GM23338 (cell line): ENCODE measurements around the gene ELF5. TPM values are rescaled to one million over a fixed set of nuclear protein-coding genes. Genes with fewer than 3 reads are reported as not detected.

Source experiments
- ATAC-seq: fragments of 200-7000 bp; cut with Tn5 transposase; 3 replicates; pipeline ENCODE4 v1.9.1; 2020
- DNase-seq: peaks from one replicate; pipeline ENCODE4 v3.0.0-alpha.2; 2015; ENCODE audit warnings: low spot score
- H2AFZ ChIP-seq: fragments of 200-600 bp; sonication (generic); 2 replicates; pipeline ENCODE4 v1.8.0; 2016; ENCODE audit warnings: antibody characterized with exemption, mild to moderate bottlenecking, moderate library complexity
- H3F3A ChIP-seq: fragments of 200-600 bp; sonication (generic); replicated peaks from 2 replicates; pipeline ENCODE4 v1.8.0; 2017; ENCODE audit warnings: antibody characterized with exemption, mixed run types, low read depth
- H3K27ac ChIP-seq: fragments of 200-600 bp; sonication (generic); 2 replicates; pipeline ENCODE4 v1.6.1; 2016; ENCODE audit warnings: low read depth
- H3K27me3 ChIP-seq: fragments of 200-600 bp; sonication (generic); 2 replicates; pipeline ENCODE4 v1.8.0; 2016; ENCODE audit warnings: mild to moderate bottlenecking, mixed run types, moderate library complexity; ENCODE audit not compliant: insufficient read depth
- H3K36me3 ChIP-seq: fragments of 200-600 bp; sonication (generic); 2 replicates; pipeline ENCODE4 v1.8.0; 2016; ENCODE audit warnings: mild to moderate bottlenecking; ENCODE audit not compliant: insufficient read depth
- H3K4me1 ChIP-seq: fragments of 200-600 bp; sonication (generic); 2 replicates; pipeline ENCODE4 v1.8.0; 2016; ENCODE audit warnings: mild to moderate bottlenecking, moderate library complexity; ENCODE audit not compliant: insufficient read depth
- H3K4me2 ChIP-seq: fragments of 200-600 bp; sonication (generic); 2 replicates; pipeline ENCODE4 v1.7.1; 2017; ENCODE audit warnings: mixed run types
- H3K4me3 ChIP-seq: fragments of 200-600 bp; sonication (generic); 2 replicates; pipeline ENCODE4 v1.6.1; 2016; ENCODE audit warnings: mixed run types
- H3K79me2 ChIP-seq: fragments of 200-600 bp; sonication (generic); replicated peaks from 2 replicates; pipeline ENCODE4 v1.8.0; 2017; ENCODE audit warnings: mild to moderate bottlenecking; ENCODE audit not compliant: insufficient read depth
- H3K9me2 ChIP-seq: fragments of 200-600 bp; sonication (generic); 2 replicates; pipeline ENCODE4 v1.8.0; 2017; ENCODE audit not compliant: insufficient read depth
- H4K20me1 ChIP-seq: fragments of 200-600 bp; sonication (generic); replicated peaks from 2 replicates; pipeline ENCODE4 v1.8.0; 2017; ENCODE audit warnings: mild to moderate bottlenecking; ENCODE audit not compliant: insufficient read depth
- H3K27ac Mint-ChIP-seq: 2 replicates; pipeline ENCODE4 v1.8.0; 2020; ENCODE audit warnings: inconsistent platforms, mild to moderate bottlenecking, moderate library complexity, mixed read lengths
- H3K27me3 Mint-ChIP-seq: 3 replicates; pipeline ENCODE4 v1.8.0; 2022; ENCODE audit warnings: low read depth, mild to moderate bottlenecking, moderate library complexity, mixed read lengths, inconsistent platforms; ENCODE audit not compliant: insufficient read depth, poor library complexity
- H3K36me3 Mint-ChIP-seq: 3 replicates; pipeline ENCODE4 v1.8.0; 2021; ENCODE audit warnings: low read depth, mild to moderate bottlenecking, inconsistent platforms, moderate library complexity, mixed read lengths
- H3K4me1 Mint-ChIP-seq: 3 replicates; pipeline ENCODE4 v1.8.0; 2020; ENCODE audit warnings: mild to moderate bottlenecking, inconsistent platforms, mixed read lengths
- H3K4me3 Mint-ChIP-seq: 3 replicates; pipeline ENCODE4 v1.8.0; 2021; ENCODE audit warnings: moderate library complexity, mild to moderate bottlenecking, inconsistent platforms, mixed read lengths
- H3K9me3 Mint-ChIP-seq: 3 replicates; pipeline ENCODE4 v1.8.0; 2020; ENCODE audit warnings: moderate library complexity, mild to moderate bottlenecking, inconsistent platforms, mixed read lengths
- ZNF331 ChIP-seq: fragments of 250-450 bp; sonication (Bioruptor Pico); IDR thresholded peaks from 2 replicates; pipeline ENCODE4 v1.5.0; 2020; ENCODE audit warnings: low read depth, mild to moderate bottlenecking, moderate library complexity
- polyA plus RNA-seq: library from polyadenylated mRNA; unstranded; fragments of >200 nt; fragmentation: Nextera tagmentation; extraction: Ambion mirVana; gene quantifications from 2 replicates; pipeline ENCODE4 v1.2.1, GENCODE V29; 2016
- total RNA-seq: library from RNA; depleted of rRNA; stranded (reverse); fragments of >200 nt; shearing (Covaris generic); gene quantifications from 2 replicates; pipeline ENCODE4 v1.2.3, GENCODE V29; 2014
- TF ChIP-seq, protein P1 (sequence below): IDR thresholded peaks from one replicate; pipeline ENCODE4 v1.6.1; 2018; ENCODE audit warnings: antibody characterized with exemption; ENCODE audit not compliant: unreplicated experiment
- TF ChIP-seq, protein P2 (sequence below): fragments of 250-450 bp; sonication (Bioruptor Pico); IDR thresholded peaks from 2 replicates; pipeline ENCODE4 v1.5.0; 2020; ENCODE audit warnings: mild to moderate bottlenecking, moderate library complexity

ELF5 gene
- total and polyA plus RNA-seq, 2 experiments from 2014 or later = not detected

DNA sequence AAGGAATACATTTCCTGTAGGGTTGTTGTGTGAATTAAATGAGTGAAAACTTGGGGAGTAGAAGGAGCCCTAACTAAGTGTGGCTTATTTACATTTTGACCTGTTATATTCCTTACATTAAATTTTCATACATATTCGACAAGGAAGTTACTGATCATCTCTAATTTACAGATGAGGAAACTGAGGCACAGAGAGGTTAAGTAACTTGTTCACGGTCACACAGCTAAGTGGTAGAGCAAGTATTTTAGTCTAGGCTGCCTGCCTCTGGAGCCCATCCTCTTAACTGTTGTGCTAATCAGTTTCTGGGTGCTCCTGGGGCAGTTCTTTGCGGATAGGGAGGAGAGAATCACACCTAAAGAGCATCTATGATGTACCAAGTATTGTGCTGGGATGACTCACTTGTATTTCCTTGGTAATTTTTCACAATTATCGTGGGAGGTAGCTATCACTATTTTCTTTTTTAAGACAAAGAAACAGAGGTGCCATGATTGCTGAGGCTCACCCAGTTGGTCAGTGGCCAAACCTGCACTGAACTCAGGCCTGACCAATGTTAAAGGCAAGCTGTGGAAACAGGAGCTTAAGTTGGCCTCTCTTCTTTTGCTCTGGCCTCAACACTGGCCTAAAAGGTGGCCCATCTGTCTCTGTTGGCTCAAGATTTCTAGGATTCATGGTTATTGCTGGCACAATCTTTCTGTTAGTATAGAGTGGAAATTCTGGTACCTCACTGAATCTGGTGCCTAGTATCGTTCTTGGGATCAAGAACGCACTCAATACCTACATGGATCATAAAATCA lies 2.9 kb upstream of the ELF5 start:
- Histone ChIP-seq H3K79me2 (no peaks in the 10 kb centered on the region), H3K4me3 (no peak overlapping the region), H3K27me3 (no peaks in the 10 kb centered on the region), H2AFZ (no peak overlapping the region; the same call in 1 of the 2 replicates), H3K27ac (no peak overlapping the region), H3K9me2 (no peaks in the 10 kb centered on the region; the same call in 1 of the 2 replicates), H3K4me2 (no peak overlapping the region), H3F3A (no peaks in the 10 kb centered on the region), H4K20me1 (no peaks in the 10 kb centered on the region), H3K4me1 (peaks cover 6% of the 10 kb centered on the region; the same call in 1 of the 2 replicates), H3K36me3 (no peaks in the 10 kb centered on the region)
- no peaks in the 10 kb centered on the region for H3K36me3 Mint-ChIP-seq
- ATAC-seq = no peak
- H3K4me1 Mint-ChIP-seq = peaks cover 15% of the 10 kb centered on the region
- H3K27ac Mint-ChIP-seq = no peak overlapping the region
- peaks cover 3% of the 10 kb centered on the region for H3K27me3 Mint-ChIP-seq
- TF ChIP-seq, protein P1, sequence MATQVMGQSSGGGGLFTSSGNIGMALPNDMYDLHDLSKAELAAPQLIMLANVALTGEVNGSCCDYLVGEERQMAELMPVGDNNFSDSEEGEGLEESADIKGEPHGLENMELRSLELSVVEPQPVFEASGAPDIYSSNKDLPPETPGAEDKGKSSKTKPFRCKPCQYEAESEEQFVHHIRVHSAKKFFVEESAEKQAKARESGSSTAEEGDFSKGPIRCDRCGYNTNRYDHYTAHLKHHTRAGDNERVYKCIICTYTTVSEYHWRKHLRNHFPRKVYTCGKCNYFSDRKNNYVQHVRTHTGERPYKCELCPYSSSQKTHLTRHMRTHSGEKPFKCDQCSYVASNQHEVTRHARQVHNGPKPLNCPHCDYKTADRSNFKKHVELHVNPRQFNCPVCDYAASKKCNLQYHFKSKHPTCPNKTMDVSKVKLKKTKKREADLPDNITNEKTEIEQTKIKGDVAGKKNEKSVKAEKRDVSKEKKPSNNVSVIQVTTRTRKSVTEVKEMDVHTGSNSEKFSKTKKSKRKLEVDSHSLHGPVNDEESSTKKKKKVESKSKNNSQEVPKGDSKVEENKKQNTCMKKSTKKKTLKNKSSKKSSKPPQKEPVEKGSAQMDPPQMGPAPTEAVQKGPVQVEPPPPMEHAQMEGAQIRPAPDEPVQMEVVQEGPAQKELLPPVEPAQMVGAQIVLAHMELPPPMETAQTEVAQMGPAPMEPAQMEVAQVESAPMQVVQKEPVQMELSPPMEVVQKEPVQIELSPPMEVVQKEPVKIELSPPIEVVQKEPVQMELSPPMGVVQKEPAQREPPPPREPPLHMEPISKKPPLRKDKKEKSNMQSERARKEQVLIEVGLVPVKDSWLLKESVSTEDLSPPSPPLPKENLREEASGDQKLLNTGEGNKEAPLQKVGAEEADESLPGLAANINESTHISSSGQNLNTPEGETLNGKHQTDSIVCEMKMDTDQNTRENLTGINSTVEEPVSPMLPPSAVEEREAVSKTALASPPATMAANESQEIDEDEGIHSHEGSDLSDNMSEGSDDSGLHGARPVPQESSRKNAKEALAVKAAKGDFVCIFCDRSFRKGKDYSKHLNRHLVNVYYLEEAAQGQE = no peak
- no peak for TF ChIP-seq ZNF331 (CRISPR knock-in tag)
- TF ChIP-seq, protein P2, sequence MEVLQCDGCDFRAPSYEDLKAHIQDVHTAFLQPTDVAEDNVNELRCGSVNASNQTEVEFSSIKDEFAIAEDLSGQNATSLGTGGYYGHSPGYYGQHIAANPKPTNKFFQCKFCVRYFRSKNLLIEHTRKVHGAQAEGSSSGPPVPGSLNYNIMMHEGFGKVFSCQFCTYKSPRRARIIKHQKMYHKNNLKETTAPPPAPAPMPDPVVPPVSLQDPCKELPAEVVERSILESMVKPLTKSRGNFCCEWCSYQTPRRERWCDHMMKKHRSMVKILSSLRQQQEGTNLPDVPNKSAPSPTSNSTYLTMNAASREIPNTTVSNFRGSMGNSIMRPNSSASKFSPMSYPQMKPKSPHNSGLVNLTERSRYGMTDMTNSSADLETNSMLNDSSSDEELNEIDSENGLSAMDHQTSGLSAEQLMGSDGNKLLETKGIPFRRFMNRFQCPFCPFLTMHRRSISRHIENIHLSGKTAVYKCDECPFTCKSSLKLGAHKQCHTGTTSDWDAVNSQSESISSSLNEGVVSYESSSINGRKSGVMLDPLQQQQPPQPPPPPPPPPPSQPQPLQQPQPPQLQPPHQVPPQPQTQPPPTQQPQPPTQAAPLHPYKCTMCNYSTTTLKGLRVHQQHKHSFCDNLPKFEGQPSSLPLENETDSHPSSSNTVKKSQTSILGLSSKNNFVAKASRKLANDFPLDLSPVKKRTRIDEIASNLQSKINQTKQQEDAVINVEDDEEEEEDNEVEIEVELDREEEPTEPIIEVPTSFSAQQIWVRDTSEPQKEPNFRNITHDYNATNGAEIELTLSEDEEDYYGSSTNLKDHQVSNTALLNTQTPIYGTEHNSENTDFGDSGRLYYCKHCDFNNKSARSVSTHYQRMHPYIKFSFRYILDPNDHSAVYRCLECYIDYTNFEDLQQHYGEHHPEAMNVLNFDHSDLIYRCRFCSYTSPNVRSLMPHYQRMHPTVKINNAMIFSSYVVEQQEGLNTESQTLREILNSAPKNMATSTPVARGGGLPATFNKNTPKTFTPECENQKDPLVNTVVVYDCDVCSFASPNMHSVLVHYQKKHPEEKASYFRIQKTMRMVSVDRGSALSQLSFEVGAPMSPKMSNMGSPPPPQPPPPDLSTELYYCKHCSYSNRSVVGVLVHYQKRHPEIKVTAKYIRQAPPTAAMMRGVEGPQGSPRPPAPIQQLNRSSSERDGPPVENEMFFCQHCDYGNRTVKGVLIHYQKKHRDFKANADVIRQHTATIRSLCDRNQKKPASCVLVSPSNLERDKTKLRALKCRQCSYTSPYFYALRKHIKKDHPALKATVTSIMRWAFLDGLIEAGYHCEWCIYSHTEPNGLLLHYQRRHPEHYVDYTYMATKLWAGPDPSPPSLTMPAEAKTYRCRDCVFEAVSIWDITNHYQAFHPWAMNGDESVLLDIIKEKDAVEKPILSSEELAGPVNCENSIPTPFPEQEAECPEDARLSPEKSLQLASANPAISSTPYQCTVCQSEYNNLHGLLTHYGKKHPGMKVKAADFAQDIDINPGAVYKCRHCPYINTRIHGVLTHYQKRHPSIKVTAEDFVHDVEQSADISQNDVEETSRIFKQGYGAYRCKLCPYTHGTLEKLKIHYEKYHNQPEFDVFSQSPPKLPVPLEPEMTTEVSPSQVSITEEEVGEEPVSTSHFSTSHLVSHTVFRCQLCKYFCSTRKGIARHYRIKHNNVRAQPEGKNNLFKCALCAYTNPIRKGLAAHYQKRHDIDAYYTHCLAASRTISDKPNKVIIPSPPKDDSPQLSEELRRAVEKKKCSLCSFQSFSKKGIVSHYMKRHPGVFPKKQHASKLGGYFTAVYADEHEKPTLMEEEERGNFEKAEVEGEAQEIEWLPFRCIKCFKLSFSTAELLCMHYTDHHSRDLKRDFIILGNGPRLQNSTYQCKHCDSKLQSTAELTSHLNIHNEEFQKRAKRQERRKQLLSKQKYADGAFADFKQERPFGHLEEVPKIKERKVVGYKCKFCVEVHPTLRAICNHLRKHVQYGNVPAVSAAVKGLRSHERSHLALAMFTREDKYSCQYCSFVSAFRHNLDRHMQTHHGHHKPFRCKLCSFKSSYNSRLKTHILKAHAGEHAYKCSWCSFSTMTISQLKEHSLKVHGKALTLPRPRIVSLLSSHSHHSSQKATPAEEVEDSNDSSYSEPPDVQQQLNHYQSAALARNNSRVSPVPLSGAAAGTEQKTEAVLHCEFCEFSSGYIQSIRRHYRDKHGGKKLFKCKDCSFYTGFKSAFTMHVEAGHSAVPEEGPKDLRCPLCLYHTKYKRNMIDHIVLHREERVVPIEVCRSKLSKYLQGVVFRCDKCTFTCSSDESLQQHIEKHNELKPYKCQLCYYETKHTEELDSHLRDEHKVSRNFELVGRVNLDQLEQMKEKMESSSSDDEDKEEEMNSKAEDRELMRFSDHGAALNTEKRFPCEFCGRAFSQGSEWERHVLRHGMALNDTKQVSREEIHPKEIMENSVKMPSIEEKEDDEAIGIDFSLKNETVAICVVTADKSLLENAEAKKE (CRISPR knock-in tag) = no peak
- no peaks in the 10 kb centered on the region for H3K9me3 Mint-ChIP-seq
- no peak overlapping the region for H3K4me3 Mint-ChIP-seq
- no peak for DNase-seq
